Mucosa of descending colon (tissue), 3 donors: ENCODE results near the gene DQX1. TPM values are rescaled to one million over a fixed set of nuclear protein-coding genes. Genes with fewer than 3 reads are reported as not detected.

Experiments
- ATAC-seq: fragments of 200-7000 bp; cut with Tn5 transposase; one replicate; pipeline ENCODE4 v1.9.1; 2020; ENCODE audit warnings: mild to moderate bottlenecking, moderate library complexity
- DNase-seq, 3 donors: peaks; one replicate each; pipeline ENCODE4 v3.0.0-alpha.2; 2020
- H3K36me3 ChIP-seq: fragments of 200-600 bp; one replicate; pipeline ENCODE4 v1.8.0; 2021; ENCODE audit warnings: low read depth, mild to moderate bottlenecking
- H3K4me1 ChIP-seq: fragments of 200-600 bp; one replicate; pipeline ENCODE4 v1.8.0; 2021; ENCODE audit warnings: low read depth, mild to moderate bottlenecking
- H3K4me3 ChIP-seq: fragments of 200-600 bp; one replicate; pipeline ENCODE4 v1.8.0; 2021; ENCODE audit warnings: mild to moderate bottlenecking
- H3K9me3 ChIP-seq: fragments of 200-600 bp; one replicate; pipeline ENCODE4 v1.8.0; 2021; ENCODE audit warnings: mild to moderate bottlenecking
- CTCF ChIP-seq: fragments of 200-600 bp; IDR thresholded peaks from one replicate; pipeline ENCODE4 v1.8.0; 2022; ENCODE audit warnings: antibody characterized with exemption, mild to moderate bottlenecking
- intact Hi-C, 2 donors: fragments of 100-400 bp; cut with DNase I in 1 of 2; cut with micrococcal nuclease in 1 of 2; formaldehyde crosslinking; loops; one replicate each; pipeline versions ENCODE4 v1.11.0 to v1.11.1; 2022; cut with DNase I, micrococcal nuclease
- total RNA-seq, 3 donors: library from RNA; stranded (reverse); fragmentation: NEBNext Ultra II Directional in 2 of 3; extraction: Animal tissue kit (Norgen Biotek cat#: 25700) in 2 of 3; gene quantifications; one replicate each; pipeline versions ENCODE4 v1.2.1 to v1.2.4, GENCODE V29; 2021 to 2023
- donor health status: DM: no; HTN: no; CAD: no; lungs with moderate emphysema.
- donor health status: DM: no; HTN: no; CAD: no.
- donor health status: DM: no; HTN: yes; CAD: no.

Gene DQX1
- total RNA-seq, 3 donors from 2014 or later: 17.9 to 58.3 (median 22.2) TPM

DNA sequence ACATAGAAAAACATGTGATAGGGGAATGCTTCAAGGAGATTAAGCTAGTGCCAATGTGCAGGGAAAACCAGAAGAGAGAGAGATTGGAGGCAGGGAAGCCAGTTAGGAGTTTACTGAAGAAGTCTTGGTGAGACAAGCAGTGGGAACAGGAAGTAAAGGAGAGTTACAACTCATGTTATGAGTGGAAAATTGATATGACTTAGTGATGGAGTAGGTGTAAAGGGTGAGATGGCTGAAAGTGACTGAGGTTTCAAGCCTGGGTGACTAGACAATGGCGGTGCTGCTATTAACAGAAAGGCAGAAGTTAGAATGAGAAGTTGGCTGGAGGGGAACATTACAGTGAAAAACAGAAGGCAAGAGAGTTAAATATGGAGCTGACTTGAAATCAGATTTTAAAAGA, 45.0 kb upstream of the DQX1 start:
- peak; percentile 27 for ATAC-seq
- no peak for TF ChIP-seq CTCF
- Histone ChIP-seq H3K9me3 (no peaks in the 10 kb centered on the region), H3K36me3 (no peaks in the 10 kb centered on the region), H3K4me1 (no peaks in the 10 kb centered on the region), H3K4me3 (no peak overlapping the region)
- DNase-seq: no peak
- intact Hi-C loops: no loop called here

- Histone ChIP-seq H3K36me3 (no peaks in the 10 kb centered on the region), H3K9me3 (no peaks in the 10 kb centered on the region), H3K4me3 (no peak overlapping the region), H3K4me1 (no peaks in the 10 kb centered on the region)
- DNase-seq: no peak
- intact Hi-C loops: no loop called here
- no peak for ATAC-seq
- TF ChIP-seq CTCF: no peak
Measured at GRCh38 chr2:74569686-74570085, 43.7 kb upstream of the DQX1 start.

DNA sequence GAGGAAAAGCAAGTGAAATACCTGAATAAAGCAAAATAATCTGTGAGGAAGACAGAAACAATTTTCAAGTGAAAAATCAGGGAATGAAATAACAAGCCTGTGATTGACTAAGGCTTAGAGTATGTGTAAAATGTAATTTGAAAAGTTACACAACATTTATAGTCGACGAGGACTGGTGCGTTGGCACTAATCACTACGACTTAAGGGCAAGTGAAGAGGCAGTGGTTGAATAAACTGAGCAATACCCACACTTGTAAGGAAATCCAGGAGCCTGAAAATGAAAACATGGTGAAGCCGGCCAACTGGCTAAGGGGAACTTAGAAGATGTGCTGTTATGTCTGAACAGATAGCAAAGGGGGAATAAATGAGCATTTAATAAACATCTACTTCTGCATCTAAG, 41.9 kb upstream of the DQX1 start:
- Histone ChIP-seq H3K9me3 (no peaks in the 10 kb centered on the region), H3K4me1 (no peaks in the 10 kb centered on the region), H3K4me3 (no peak overlapping the region), H3K36me3 (no peaks in the 10 kb centered on the region)
- DNase-seq (no peak), ATAC-seq (no peak)
- intact Hi-C loops: no loop called here
- TF ChIP-seq CTCF: no peak

- ATAC-seq (peak; percentile 17), DNase-seq (no peak)
- no peak for TF ChIP-seq CTCF
- H3K9me3 ChIP-seq: no peaks in the 10 kb centered on the region
- no peaks in the 10 kb centered on the region for H3K36me3 ChIP-seq
- H3K4me1 ChIP-seq: no peaks in the 10 kb centered on the region
- no peak overlapping the region for H3K4me3 ChIP-seq
- intact Hi-C loops: no loop called here
Measured at GRCh38 chr2:74566754-74567085, 40.7 kb upstream of the DQX1 start.

DNA sequence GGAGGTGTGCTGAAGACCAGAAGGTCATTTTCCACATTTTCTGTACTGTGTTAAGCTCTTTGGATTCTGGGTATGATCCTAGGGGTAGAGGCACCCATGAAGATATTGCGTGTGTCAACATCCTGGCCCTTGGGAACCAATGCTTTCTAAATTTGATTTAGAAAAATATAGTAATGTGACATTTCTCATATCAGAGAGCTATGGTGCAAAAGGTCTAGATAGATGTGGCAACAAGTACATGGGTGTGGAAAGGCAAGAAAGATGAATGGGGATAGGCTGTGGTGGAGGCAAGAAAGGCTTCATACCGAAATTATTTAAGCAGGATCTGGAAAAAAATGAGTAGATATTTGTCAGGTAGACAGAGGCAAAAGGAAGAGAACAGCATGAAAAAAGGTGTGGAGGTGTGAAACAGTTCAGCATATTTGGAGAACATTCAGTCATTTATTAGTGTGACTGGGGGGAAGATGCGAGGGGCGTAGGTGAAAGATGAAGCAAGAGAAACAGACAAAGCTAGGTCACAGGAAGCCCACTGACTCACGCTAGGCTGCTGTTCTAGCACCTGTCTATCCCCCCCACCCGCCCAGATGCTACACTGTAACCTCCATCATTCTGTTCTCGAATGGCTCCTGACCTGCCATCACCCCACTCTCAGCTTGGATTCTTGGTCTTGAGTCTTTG, 40.2 kb upstream of the DQX1 start:
- TF ChIP-seq CTCF: no peak
- Histone ChIP-seq H3K9me3 (no peaks in the 10 kb centered on the region), H3K4me1 (no peaks in the 10 kb centered on the region), H3K4me3 (no peak overlapping the region), H3K36me3 (no peaks in the 10 kb centered on the region)
- ATAC-seq (no peak), DNase-seq (no peak)
- intact Hi-C loops: no loop called here

DNA sequence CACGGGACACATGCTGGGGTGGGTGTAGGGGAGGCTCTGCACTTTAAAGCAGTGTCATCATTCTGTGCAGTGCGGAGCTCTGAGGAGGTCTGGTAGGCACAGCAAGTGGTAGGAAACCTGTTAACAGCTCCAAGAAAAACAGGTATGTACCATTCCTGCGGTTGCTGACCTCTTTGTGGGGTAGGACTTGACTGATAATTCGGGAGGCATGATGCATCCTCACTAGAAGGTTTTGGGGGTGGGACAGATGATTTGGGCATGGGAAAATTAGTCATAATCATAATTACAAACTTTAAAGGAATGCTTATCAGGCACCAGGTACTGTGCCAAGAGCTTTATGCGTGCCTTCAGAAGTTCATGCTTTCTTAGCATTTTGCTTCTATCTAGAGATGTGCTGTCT, 38.2 kb upstream of the DQX1 start:
- ATAC-seq (no peak), DNase-seq (no peak)
- no peak for TF ChIP-seq CTCF
- H3K36me3 ChIP-seq: no peaks in the 10 kb centered on the region
- peaks cover 5% of the 10 kb centered on the region for H3K4me1 ChIP-seq
- no peak overlapping the region for H3K4me3 ChIP-seq
- intact Hi-C loops: no loop called here
- H3K9me3 ChIP-seq: no peaks in the 10 kb centered on the region
